Kidney epithelial cell (primary cell): ENCODE results near the gene LSM14A. TPM values are rescaled to one million over a fixed set of nuclear protein-coding genes. Genes with fewer than 3 reads are reported as not detected.
"Not testable (repeated sequence)": the region's sequence is repeated elsewhere in the genome, so short reads cannot be mapped to it uniquely, and the experiment has no call there.

ENCODE experiments used
- DNase-seq: peaks from one replicate; pipeline ENCODE4 v3.0.0-alpha.2; 2010; ENCODE audit warnings: low read depth
- H3K27me3 ChIP-seq: 2 replicates; pipeline ENCODE4 v1.6.0; 2011; ENCODE audit warnings: low read length; ENCODE audit not compliant: control insufficient read depth, insufficient read depth
- H3K36me3 ChIP-seq: 2 replicates; pipeline ENCODE4 v1.5.1; 2011; ENCODE audit warnings: low read length; ENCODE audit not compliant: control insufficient read depth, insufficient read depth
- H3K4me3 ChIP-seq: 2 replicates; pipeline ENCODE4 v1.5.1; 2011; ENCODE audit warnings: low read depth, mild to moderate bottlenecking, control low read depth, low read length
- CTCF ChIP-seq: IDR thresholded peaks from 2 replicates; pipeline ENCODE4 v1.5.1; 2011; ENCODE audit warnings: mild to moderate bottlenecking, moderate library complexity, low read length, control low read depth, inconsistent platforms; ENCODE audit not compliant: insufficient read depth, poor library complexity, severe bottlenecking
- total RNA-seq: library from RNA; depleted of rRNA; stranded (reverse); fragments of >200 nt; gene quantifications from 2 replicates; pipeline ENCODE4 v1.2.3, GENCODE V29; 2015

LSM14A gene
- total RNA-seq, 1 donor from 2014 or later = 105 TPM

DNA sequence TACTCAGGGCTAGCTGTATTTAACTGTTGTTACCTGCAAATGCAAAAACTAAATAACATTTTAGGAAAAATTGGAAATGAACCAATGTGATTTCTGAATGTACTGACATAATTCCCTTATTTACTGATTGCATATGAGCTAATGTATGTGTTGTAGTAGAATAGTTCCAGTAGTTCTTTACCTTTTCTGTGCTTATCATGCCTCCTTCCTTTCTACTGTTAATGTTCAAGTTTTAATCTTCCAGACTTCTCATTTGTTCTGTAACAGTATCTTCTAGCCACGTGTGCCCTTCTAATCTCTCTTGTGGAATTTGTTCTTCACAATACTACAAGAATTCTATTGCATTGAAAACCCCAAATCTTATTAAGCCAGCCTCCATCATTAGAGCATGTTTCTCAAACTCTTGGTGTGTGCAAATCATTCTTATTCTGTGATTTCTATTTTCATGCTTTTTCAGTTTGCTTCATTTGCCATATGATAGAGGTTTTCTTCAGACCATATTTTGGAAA, 17.7 kb downstream of the LSM14A start:
- TF ChIP-seq CTCF = no peak
- Histone ChIP-seq H3K36me3 (no peaks in the 10 kb centered on the region), H3K4me3 (no peak overlapping the region), H3K27me3 (no peaks in the 10 kb centered on the region)
- DNase-seq = no peak

- Histone ChIP-seq H3K27me3 (no peaks in the 10 kb centered on the region), H3K36me3 (no peaks in the 10 kb centered on the region), H3K4me3 (no peak overlapping the region)
- no peak for DNase-seq
- no peak for TF ChIP-seq CTCF
Observed at GRCh38 chr19:34191355-34191962, 19.2 kb downstream of the LSM14A start.

GRCh38 chr19:34193439-34193838, 21.1 kb downstream of the LSM14A start:
- no peak for DNase-seq
- H3K4me3 ChIP-seq = no peak overlapping the region
- H3K27me3 ChIP-seq = no peaks in the 10 kb centered on the region
- no peak for TF ChIP-seq CTCF
- no peaks in the 10 kb centered on the region for H3K36me3 ChIP-seq

- Histone ChIP-seq H3K4me3 (no peak overlapping the region), H3K36me3 (no peaks in the 10 kb centered on the region), H3K27me3 (no peaks in the 10 kb centered on the region)
- no peak for DNase-seq
- no peak for TF ChIP-seq CTCF
Observed at GRCh38 chr19:34193876-34194275, 21.6 kb downstream of the LSM14A start.

DNA sequence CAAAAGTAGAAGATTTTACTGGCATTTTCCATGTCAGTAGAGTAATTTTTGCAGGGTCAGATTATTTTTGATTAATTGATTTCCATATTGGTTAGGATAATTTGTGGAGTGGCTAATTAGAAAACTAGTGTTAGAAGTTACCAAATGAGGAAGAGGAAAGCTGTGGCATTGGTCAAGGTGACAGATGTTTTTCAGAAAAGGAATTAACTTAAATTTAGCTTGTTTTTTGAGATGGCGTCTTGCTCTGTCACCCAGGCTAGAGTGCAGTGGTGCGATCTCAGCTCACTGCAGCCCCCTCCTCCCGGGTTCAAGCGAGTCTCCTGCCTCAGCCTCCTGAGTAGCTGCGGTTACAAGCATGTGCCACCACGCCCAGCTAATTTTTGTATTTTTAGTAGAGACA, 28.8 kb downstream of the LSM14A start:
- DNase-seq = no peak
- no peak overlapping the region for H3K4me3 ChIP-seq
- no peak for TF ChIP-seq CTCF
- no peaks in the 10 kb centered on the region for H3K36me3 ChIP-seq
- no peaks in the 10 kb centered on the region for H3K27me3 ChIP-seq

- not testable (repeated sequence) for H3K36me3 ChIP-seq, H3K27me3 ChIP-seq, H3K4me3 ChIP-seq, DNase-seq
Observed at GRCh38 chr19:34205324-34205723, 33.0 kb downstream of the LSM14A start.
